Measurements from ENCODE around the gene ADGRB2.

GRCh38 chr1:31799895-31800673, 35.9 kb upstream of the ADGRB2 start:
- TF ChIP-seq CTCF (IDR thresholded peaks at IDR 0.05) (no peak), POLR2A (IDR thresholded peaks at IDR 0.05) (no peak)
